ENCODE measurements around the gene IGSF8.

The IGSF8 gene

GRCh38 chr1:160092366-160093068 lies 5.9 kb downstream of the IGSF8 start:
- Mint-ChIP-seq H3K4me1 (peaks cover 32% of the 10 kb centered on the region), H3K9me3 (no peaks in the 10 kb centered on the region), H3K4me3 (no peak overlapping the region), H3K36me3 (ENCODE audit: low read depth) (no peaks in the 10 kb centered on the region), H3K27me3 (ENCODE audit: low read depth, poor library complexity) (peaks cover 14% of the 10 kb centered on the region), H3K27ac (no peak overlapping the region)
- no peak for DNase-seq
- TF ChIP-seq CTCF (IDR thresholded peaks at IDR 0.05), result no peak

GRCh38 chr1:160091666-160092223 lies 6.7 kb downstream of the IGSF8 start:
- H3K27ac Mint-ChIP-seq, result no peak overlapping the region
- H3K9me3 Mint-ChIP-seq, result no peaks in the 10 kb centered on the region
- DNase-seq, result no peak
- no peak for TF ChIP-seq CTCF (IDR thresholded peaks at IDR 0.05)
- peaks cover 14% of the 10 kb centered on the region for H3K27me3 Mint-ChIP-seq (ENCODE audit: low read depth, poor library complexity)
- no peaks in the 10 kb centered on the region for H3K36me3 Mint-ChIP-seq (ENCODE audit: low read depth)
- H3K4me3 Mint-ChIP-seq, result no peak overlapping the region
- peaks cover 24% of the 10 kb centered on the region for H3K4me1 Mint-ChIP-seq

GRCh38 chr1:160090760-160091159 lies 7.7 kb downstream of the IGSF8 start:
- peaks cover 22% of the 10 kb centered on the region for H3K27me3 Mint-ChIP-seq (ENCODE audit: low read depth, poor library complexity)
- H3K27ac Mint-ChIP-seq, result no peak overlapping the region
- no peak for DNase-seq
- no peaks in the 10 kb centered on the region for H3K9me3 Mint-ChIP-seq
- H3K36me3 Mint-ChIP-seq (ENCODE audit: low read depth), result no peaks in the 10 kb centered on the region
- no peak for TF ChIP-seq CTCF (IDR thresholded peaks at IDR 0.05)
- H3K4me1 Mint-ChIP-seq, result peaks cover 14% of the 10 kb centered on the region
- no peak overlapping the region for H3K4me3 Mint-ChIP-seq

GRCh38 chr1:160089883-160090282 lies 8.5 kb downstream of the IGSF8 start:
- Mint-ChIP-seq H3K27me3 (ENCODE audit: low read depth, poor library complexity) (peaks cover 31% of the 10 kb centered on the region), H3K27ac (no peak overlapping the region), H3K4me3 (no peak overlapping the region), H3K4me1 (peaks cover 14% of the 10 kb centered on the region), H3K36me3 (ENCODE audit: low read depth) (no peaks in the 10 kb centered on the region), H3K9me3 (no peaks in the 10 kb centered on the region)
- DNase-seq, result no peak
- TF ChIP-seq CTCF (IDR thresholded peaks at IDR 0.05), result no peak

- Mint-ChIP-seq H3K27me3 (ENCODE audit: low read depth, poor library complexity) (peaks cover 56% of the 10 kb centered on the region), H3K36me3 (ENCODE audit: low read depth) (no peaks in the 10 kb centered on the region), H3K9me3 (no peaks in the 10 kb centered on the region), H3K4me1 (peaks cover 14% of the 10 kb centered on the region), H3K4me3 (no peak overlapping the region), H3K27ac (no peak overlapping the region)
- DNase-seq, result no peak
- TF ChIP-seq CTCF (IDR thresholded peaks at IDR 0.05), result no peak
Observed at GRCh38 chr1:160087118-160087662, 11.2 kb downstream of the IGSF8 start.

Data from nephron progenitor cell (in vitro differentiated cells).